ENCODE results near the gene VPS13D. TPM values are rescaled to one million over a fixed set of nuclear protein-coding genes. Genes with fewer than 3 reads are reported as not detected.
"Not testable (repeated sequence)": the region's sequence is repeated elsewhere in the genome, so short reads cannot be mapped to it uniquely, and the experiment has no call there.

VPS13D gene
- total RNA-seq, 1 donor from 2014 or later = 13.8 TPM

DNA sequence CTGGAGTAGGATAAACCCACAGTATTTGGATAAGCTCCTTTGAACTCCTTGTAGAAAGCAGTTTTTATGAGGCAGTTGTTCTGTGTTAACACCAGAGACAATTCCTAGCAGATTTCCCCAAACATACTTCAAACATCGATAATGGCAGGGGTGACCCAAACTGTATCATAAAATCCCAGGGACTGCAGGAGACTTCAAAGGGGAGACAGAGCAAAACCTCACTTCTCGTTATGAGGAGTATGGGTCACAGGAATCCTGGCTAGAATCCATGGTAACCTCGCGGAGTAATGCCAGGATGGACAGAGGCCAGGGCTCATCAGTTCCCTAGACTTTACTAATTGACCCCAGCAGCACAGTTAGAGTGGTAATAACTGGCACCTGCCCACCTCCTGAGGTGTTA, 240.2 kb downstream of the VPS13D start:
- no peak for DNase-seq (ENCODE audit: low read depth)
- TF ChIP-seq, protein P1, sequence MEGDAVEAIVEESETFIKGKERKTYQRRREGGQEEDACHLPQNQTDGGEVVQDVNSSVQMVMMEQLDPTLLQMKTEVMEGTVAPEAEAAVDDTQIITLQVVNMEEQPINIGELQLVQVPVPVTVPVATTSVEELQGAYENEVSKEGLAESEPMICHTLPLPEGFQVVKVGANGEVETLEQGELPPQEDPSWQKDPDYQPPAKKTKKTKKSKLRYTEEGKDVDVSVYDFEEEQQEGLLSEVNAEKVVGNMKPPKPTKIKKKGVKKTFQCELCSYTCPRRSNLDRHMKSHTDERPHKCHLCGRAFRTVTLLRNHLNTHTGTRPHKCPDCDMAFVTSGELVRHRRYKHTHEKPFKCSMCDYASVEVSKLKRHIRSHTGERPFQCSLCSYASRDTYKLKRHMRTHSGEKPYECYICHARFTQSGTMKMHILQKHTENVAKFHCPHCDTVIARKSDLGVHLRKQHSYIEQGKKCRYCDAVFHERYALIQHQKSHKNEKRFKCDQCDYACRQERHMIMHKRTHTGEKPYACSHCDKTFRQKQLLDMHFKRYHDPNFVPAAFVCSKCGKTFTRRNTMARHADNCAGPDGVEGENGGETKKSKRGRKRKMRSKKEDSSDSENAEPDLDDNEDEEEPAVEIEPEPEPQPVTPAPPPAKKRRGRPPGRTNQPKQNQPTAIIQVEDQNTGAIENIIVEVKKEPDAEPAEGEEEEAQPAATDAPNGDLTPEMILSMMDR (conservative IDR thresholded peaks at IDR 0.05; ENCODE audit: low read depth, low read length) = no peak
- no peak overlapping the region for H3K4me3 ChIP-seq (ENCODE audit: low read depth, low read length)

DNA sequence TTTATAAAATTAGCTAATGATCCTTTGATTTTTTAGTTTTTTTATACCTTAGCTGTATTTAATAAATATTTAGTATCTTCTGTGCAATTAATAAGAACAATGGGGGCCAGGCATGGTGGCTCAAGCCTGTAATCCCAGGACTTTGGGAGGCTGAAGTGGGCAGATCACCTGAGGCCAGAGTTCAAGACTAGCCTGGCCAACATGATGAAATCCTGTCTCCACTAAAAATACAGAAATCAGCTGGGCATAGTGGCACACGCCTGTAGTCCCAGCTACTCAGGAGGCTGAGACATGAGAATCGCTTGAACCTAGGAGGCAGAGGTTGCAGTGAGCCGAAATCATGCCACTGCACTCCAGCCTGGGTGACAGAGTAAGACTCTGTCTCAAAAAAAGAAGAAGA, 241.1 kb downstream of the VPS13D start:
- not testable (repeated sequence) for H3K4me3 ChIP-seq (ENCODE audit: low read depth, low read length); DNase-seq (ENCODE audit: low read depth)

DNA sequence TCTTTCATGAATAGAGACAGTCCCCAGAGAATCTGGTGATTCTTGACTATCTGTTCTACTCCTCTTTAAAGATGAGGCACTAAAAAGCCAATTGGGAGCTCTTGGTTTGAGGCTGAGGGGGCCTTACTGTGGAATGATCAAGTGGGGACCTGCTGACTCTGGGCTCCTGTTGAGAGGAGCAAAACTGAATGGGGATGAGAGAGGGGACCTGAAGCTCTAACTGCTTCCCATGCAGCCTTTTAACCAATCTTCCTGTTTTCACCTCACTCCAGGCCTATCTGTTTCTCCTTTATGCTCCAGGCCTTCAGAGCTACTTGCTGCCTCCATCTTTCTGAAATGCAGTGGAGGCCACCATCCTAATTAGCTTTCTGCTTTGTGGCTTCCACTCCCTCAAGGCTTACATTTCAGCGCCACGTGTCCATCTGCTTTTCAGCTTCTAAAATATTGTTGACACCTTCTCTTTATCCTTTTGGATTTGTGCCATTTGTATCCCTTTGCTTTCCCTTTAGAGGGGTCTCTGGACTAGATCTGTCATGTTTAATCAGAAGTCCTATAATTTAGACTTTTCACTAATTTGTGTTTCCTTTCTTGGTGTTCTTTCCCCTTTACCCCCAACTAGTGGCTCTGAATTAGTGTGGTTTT, 242.4 kb downstream of the VPS13D start:
- H3K4me3 ChIP-seq (ENCODE audit: low read depth, low read length) = no peak overlapping the region
- TF ChIP-seq, protein P1 (conservative IDR thresholded peaks at IDR 0.05; ENCODE audit: low read depth, low read length) = no peak
- no peak for DNase-seq (ENCODE audit: low read depth)

DNA sequence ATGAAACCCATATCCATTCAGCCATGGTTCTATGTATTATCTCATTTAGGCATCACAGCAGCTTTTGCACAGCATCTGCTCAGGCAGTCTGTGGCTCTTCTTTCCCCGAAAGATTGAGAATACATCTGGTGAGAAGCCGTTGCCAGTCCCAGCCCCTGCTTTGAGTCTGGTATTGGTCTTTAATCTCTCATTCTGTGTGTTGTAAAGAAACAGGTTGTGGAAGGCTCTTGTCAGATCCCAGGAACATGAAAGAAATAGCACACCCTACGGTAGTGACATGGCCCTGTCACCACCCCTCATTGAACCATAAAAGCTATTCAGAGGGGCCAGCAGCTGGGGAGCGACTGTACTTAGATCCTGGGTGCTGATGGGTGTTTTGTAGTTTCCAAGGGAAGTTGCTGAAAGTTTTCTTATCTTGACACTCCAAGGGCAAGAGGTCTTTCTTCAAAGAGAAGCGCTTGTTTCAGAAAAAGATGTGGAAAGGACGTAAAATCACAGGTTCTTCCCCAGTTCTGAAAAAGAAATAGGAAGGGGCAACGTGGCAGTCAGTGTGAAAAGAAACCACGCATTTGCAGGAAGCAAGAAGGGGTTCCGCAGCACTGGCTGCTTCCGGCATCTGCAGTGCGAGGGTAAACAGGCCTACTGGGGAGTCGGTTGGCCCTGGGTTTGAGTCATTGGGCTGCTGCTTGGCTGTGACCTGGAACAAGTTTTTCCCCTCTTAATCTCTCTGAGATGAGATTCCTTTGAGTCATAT, 243.1 kb downstream of the VPS13D start:
- H3K4me3 ChIP-seq (ENCODE audit: low read depth, low read length) = no peak overlapping the region
- DNase-seq (ENCODE audit: low read depth) = no peak
- TF ChIP-seq, protein P1 (conservative IDR thresholded peaks at IDR 0.05; ENCODE audit: low read depth, low read length) = no peak

DNA sequence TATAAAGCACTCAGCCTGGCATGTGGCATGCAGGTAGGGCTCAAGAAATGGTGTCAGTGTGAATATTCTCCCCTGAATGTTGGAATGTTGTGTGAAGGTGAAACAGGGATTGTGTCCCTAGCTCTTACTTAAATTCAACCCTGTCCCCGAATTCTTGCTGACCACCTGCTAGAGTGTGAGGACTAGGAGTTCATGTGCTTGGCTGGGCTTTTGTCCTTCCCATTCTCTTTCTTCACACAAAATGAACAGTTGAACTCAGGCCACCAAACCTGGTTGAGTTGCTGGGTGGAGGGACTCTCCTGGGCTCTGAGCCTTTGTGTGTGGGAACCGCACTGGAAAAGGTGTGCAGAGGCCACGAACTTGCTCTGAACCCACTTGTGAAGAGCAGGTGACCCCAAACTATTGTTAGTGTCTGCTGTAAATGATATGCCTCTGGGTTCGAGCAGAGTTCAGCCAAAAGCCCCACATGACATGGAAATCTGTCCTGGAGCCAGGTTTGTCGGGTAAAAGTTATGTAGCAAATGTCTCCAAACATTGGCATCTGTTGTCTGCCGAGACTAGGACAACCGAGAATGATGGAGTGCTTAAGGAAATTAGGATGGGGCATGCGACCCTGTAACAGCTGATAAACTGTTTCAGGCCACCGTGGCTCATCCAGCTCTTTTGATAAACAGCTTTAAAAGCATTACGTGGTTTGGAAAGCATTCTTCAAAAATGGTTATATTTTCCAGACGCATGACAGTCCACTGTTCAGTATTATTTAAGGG, 243.9 kb downstream of the VPS13D start:
- no peak for DNase-seq (ENCODE audit: low read depth)
- TF ChIP-seq, protein P1 (conservative IDR thresholded peaks at IDR 0.05; ENCODE audit: low read depth, low read length) = no peak
- H3K4me3 ChIP-seq (ENCODE audit: low read depth, low read length) = no peak overlapping the region

DNA sequence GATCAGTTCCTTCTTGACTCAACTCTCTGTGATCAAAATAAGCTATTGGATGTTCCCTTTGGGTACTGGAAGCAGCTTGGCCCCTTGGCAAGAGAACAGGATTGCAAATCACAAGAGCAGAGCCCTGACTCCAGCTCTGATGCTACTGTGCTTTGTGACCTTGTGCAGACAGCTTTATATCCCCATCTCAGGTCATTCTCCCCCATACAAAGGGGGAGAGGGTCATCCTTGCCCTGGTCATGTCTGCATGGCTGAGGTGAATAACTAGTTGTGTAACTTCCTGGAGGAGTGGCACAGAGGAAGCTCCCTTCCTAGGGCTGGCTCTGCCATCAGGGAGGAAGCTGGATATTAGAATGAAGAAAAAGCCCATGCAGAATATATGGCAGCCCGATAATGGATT, 245.3 kb downstream of the VPS13D start:
- TF ChIP-seq, protein P1 (conservative IDR thresholded peaks at IDR 0.05; ENCODE audit: low read depth, low read length) = no peak
- no peak overlapping the region for H3K4me3 ChIP-seq (ENCODE audit: low read depth, low read length)
- DNase-seq (ENCODE audit: low read depth) = no peak

DNA sequence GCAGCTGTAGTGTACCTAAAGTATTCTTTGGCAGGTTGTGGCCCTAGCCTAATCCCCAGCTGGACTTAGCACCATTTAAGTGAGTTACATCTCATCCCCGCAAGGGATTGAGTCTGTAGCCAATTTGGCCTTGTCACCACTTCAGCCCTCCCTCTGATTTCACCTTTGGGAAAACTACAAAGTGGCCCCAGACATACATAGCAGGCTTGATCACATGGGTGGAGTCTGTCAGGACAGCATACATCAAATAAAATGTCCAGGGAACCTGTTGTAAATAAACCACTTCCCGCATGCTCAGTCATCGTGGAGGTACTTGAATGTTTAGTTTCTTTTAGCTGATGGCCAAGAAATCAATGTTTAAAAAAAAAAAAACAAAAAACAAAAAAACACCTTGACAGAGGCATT, 245.7 kb downstream of the VPS13D start:
- TF ChIP-seq, protein P1 (conservative IDR thresholded peaks at IDR 0.05; ENCODE audit: low read depth, low read length) = no peak
- DNase-seq (ENCODE audit: low read depth) = no peak
- H3K4me3 ChIP-seq (ENCODE audit: low read depth, low read length) = no peak overlapping the region
